Measurements from ENCODE around the gene TRAF4.
"Not testable (repeated sequence)": the region's sequence is repeated elsewhere in the genome, so short reads cannot be mapped to it uniquely, and the experiment has no call there.

Gene TRAF4

DNA sequence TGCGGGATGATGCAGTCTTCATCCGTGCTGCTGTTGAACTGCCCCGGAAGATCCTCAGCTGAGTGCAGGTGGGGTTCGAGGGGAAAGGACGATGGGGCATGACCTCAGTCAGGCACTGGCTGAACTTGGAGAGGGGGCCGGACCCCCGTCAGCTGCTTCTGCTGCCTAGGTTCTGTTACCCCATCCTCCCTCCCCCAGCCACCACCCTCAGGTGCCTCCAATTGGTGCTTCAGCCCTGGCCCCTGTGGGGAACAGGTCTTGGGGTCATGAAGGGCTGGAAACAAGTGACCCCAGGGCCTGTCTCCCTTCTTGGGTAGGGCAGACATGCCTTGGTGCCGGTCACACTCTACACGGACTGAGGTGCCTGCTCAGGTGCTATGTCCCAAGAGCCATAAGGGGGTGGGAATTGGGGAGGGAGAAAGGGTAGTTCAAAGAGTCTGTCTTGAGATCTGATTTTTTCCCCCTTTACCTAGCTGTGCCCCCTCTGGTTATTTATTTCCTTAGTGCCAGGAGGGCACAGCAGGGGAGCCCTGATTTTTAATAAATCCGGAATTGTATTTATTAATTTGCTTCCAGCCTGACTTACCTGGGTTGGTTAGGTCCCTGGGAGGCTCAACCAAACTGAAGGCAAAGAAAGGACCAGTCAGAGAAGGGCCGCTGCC is 5.8 kb downstream of the TRAF4 start:
- DNase-seq, result no peak

DNA sequence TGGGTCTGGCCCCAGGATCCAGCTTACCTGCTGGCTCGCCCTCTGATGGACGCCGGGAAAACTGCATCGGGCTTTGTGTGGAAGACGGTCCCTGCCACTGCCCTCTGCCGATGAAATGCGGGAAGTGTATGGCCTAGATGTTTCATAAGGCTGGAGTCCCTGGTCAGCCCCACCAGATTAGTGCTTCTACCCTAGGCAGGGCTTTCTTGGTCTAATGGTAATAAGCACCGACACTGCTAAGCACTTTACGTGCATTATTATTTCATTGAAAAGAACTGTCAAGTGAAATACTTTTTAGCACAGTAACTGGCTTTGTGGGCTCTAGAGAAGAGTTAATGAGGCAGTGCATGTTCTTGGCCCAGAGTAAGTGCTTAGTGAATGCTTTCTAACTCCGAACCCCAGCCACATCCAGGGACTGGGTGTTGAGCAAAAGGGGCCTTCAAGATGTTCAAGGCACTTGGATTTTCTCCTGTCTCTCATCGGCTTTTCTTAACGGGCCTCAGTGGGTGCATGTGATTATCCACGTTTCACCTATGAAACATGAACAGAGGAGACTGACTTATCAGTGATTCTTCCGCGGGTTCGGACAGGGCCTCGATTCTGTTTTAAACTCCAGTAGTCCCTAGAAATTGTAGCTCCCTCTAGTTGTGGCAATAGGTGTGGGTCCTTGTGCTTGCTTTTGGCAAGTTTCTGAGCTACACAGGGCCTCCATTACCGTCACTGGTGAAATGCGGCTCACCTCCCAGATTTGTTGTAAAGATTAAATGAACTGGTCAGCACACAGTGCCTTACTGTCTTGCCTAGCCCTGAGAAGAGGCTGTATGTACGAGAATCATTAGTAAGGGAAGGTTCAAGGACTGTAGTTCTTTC is 6.6 kb downstream of the TRAF4 start:
- DNase-seq, result peak; percentile 95

DNA sequence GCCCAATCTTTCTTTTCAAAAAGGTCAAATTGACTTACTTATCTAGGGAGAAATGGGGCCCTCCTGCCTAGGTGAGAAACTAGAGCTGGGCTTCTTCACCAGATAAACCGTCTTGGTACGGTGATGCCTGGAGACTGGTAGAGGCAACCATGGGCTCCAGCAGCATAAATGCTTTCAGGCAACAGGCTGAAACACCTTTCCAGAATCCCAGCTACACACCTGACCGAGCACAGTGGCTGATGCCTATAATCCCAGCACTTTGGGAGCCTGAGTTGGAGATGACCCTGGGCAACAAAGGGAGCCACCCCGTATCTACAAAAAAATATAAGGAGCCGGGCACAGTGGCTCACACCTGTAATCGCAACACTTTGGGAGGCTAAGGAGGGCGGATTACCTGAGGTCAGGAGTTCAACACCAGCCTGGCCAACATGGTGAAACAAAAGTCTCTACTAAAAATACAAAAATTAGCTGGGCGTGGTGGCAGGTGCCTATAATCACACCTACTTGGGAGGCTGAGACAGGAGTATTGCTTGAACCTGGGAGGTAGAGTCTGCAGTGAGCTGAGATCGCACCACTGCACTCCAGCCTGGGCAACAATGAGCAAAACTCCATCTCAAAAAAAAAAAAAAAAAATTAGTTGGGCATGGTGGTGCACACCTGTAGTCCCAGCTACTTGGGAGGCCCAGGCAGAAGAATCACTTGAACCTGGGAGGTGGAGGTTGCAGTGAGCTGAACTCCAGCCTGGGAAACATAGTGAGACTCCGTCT is 8.0 kb downstream of the TRAF4 start:
- DNase-seq, result no peak

DNA sequence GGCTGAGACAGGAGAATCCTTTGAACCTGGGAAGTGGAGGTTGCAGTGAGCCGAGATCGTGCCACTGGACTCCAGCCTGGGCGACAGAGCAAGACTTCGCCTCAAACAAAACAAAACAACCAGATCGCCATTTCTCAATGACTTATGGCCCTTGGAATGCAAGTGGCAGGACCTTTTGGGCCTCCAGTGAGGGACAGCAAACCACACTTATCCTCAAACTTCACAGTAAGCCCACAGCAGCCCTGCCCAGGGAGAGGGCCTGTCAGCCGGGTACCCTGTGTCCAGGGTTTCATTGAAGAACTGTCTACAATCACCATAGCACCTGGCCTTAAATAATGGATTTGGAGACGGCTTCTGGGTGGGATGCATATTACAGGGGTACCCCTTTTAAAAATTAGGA is 11.7 kb downstream of the TRAF4 start:
- peak; percentile 35 for DNase-seq

DNA sequence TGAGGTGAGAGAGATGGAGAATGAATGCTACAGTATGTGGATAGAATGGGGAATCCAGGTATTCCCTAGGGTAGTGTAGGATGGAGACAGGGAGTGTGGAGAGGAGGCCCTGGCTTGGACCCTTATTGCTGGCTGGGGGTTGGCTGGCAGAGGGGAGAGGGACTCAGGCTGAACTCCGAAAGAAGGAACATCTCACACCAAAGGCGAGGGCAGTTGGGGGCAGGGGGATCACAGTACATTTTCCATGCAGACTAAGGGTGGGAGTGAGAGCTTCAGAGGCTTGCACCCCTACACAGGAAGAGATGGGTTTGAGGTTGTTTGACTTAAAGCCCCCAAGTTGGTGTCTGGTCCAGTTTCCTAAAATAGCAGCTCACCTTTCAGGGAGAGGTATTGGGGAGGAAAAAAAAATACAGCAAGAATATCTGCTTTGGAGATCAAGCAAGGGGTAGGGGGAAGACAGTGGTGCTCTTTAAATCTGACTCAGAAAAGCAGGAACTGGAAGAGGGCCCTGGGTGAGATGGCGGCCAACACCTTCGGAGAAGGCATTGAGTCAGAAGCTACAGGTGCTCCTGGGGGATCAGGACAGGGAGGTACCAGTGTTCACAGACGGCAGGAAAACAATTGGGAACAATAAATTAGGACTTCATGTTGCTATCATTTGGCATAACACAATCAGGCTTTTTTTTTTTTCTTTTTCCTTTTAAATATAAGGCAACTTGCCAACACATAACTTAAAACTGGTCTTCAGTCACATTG is 12.4 kb downstream of the TRAF4 start:
- DNase-seq, result no peak

DNA sequence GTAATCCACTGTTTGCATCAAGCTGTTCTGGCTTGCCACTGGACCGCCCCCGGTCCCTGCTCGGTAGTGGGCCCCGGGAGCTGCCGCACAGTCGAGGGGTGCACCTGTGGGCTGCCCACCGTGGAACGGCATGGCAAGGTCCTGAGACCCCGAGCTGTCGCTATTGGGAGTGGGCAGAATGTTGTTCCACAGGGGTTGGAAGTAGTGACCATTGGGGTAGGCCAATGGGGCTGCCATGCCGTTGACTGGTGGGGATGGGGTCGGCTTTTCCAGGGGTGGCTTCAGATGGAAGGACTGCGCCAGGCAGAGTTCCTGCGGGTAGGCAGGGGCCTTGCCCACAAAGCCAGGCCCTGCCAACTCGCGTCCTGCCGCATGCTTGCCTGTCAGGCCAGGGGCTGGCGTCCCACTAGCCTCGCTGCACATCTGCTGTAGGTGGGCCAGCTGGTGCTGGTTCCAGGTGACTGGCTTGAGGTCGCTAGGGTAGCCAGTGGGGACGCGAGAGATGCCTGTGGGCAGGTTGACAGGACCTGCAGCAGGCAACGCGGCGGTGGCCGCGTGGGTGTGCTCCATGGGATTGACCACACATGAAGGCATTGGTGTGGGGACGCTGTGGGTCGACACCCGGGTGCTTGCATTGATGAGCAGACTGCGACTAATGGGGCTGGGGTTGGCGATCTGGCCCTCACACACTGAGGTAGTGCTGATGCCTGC is 14.8 kb downstream of the TRAF4 start:
- DNase-seq, result no peak

DNA sequence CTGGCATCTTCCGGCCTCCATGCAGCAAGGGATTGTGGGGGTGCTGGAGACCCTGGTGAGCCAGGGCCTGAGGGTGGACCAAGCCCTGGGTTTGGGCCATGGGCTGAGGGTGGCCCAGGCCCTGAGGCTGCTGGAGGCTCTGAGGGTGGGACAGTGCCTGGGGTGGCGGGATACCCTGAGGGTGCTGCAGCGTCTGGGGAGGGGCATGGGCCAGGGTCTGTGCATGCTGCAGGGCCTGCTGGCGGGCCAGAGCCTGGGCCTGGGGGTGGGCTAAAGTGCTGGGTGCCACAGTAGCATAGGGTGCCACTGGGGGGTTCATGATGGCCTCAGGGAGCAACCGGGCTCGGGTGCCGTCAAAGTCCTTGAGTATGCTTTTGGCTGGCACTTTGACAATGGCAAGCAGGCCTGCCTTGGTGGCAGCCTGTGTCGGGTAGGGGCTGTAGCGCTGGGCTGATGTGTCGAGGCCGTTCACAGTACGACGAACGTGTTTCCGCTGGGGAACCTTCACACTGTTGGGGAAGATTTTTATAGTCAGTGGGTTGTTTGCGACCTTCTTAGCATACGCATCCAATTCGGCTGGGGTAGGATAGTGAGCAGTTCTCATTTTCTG is 15.6 kb downstream of the TRAF4 start:
- DNase-seq, result no peak

DNA sequence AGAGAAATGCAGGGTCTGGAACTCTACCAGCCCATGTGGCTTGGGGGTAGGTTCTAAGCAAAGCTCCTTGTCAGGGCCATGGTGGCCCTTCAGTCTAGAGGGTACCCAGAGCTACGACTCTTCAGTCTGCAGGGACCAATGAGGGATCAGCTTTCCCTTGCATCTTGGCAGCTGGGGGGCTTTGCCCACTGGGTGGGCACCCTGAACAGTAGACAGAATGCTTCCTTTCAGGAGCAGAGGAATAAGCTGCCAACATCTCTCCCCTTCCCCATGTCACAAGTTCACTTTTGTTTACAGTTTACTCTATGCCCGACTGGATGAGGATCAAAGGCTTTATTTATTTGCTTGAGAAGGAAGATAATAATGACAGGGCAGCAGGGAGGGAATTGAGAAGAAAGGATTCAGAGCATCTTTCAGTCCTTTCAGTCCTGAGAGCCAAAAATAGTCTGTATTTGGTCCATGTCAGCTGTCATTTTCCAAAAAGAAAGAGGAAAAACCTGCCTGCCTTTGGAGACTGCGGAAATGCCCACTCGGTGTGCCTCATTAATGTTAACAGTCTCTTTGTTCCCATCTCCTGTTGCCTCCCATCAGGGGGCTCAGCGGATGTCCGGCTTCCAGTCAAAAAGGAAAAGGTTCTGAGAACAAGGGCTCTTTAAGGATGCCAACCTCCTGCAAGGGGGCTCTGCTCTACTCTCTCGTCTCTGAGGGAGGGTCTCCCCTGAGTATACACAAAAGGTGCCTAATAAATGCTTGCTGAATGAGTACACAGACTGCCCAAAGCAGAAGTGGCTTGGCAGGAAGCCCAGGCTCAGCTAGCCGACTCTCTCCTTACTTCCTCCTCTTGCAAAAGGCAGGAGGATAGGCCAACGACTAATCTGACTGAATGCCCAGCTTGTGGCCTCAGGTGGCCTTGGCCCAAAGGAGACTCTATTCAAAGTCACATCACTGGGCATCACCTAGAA is 17.1 kb downstream of the TRAF4 start:
- no peak for DNase-seq

DNA sequence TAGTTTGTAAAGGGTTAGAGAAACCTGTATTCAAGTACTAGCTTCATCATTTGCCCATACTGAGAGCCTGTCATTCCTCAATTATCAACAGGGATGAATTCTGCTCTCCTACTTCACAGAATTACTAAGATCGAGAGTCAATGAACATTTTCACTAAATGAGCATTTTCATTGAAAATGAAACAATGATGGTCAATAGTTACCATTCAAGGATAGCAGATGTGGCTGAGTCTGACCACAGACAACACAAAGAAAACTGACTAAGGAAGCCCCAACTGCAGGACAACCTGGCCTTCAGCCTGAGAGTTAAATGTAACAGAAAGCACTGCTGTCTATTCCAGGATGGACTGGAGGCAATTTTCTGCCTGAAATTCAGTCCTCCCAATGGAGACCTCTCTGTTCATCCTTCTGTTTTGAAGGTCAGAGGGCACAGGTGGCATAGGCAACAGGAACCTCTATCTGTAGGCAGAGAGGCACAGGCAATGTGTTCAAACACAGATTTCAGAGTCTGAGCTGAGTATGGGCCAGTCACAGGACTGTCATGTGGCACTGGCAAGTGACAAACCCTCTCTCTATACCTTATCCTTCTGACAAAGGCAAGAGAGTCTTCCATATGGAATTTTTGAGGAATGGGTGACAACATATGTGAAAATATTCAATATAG is 19.5 kb downstream of the TRAF4 start:
- no peak for DNase-seq

DNA sequence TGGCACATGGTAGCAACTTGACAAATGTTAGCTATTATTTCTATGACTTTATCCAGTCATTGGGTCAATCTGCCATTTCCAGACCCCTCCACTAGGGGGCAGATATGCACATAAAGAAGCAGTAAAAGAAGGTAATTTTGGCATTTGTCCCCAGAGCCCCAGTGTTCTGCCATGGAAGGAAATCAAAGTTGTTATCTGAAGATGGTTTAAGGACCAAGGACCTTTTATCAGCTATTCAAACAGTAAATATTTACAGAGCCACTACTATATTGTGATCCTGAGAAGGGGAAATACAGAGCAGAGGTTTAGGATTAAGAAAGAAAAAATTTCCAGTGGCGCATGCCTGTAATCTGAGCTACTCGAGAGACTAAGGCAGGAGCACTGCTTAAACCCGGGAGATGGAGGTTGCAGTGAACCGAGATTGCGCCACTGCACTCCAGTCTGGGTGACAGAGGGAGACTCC is 20.0 kb downstream of the TRAF4 start:
- DNase-seq, result peak; percentile 77

DNA sequence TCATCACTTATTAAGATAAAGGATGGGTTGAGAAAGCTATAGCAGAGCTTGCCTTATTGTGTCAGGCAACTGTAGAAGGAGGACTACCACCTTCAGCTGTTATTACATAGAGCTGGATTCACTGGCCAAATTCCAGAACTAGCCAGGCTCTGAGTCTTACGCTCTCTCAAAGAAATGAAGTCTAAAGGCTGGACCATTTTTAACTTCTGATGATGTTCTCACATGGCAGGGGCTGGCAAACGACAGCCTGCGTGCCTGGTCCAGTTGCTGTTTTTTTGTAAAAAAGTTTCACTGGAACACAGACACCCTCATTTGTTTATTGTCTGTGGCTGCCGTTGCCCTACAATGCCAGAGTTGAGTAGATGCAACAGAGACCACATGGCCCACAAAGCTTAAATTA is 21.2 kb downstream of the TRAF4 start:
- no peak for DNase-seq

DNA sequence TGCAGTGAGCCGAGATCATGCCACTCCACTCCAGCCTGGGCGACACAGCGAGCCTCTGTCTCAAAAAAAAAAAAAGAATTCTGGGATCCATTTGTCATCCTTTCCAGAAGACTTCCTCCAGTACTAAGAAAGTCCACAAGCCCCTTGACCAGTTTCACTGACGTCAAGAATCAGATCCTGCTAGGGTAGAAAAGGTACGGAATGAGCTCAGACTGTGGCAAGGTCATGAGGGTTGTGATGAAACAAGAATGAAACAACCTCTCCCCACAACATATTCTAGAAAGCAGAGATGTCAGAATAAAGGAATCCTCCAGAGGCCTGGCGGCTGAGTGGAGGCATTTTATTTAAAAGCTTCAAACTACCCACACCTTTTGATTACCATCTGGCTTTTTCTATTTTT is 29.9 kb downstream of the TRAF4 start:
- DNase-seq, result no peak

DNA sequence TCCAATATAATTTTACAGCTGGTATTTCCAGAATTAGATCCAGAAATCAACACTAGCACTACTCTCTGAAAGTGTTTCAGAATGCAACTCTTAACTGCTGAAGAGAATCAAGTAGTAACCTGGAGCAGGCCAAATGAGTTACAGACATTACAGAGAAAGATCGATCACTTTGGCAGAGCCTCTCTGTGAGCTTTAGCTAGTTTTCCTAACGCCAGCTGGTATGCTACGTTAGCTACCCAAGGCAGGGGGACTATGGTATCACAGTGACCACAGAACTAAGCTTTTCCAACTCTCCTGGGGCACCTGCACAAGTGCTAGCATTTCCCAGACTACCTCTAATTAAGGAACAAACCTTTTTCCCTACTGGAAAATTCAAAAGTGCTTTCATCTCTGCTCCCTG is 30.4 kb downstream of the TRAF4 start:
- DNase-seq, result no peak

DNA sequence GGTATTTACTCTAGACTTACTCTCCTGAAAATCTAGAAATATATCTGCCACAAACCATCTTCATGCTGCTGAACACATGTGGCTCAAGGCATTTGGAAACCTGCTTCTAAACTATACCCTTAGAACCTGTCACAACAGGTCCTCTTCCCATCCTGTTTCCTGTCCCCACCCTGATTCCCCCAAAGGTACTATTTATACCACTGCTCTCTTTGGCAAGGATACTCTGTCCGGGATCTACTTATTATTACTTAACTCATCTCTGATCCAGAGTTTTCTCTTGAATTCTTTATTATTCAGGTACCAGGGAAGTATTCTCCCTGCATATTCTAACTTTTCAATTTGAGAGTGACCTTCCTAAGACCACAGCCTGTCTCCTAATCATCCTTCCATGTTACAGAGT is 33.4 kb downstream of the TRAF4 start:
- DNase-seq, result no peak

DNA sequence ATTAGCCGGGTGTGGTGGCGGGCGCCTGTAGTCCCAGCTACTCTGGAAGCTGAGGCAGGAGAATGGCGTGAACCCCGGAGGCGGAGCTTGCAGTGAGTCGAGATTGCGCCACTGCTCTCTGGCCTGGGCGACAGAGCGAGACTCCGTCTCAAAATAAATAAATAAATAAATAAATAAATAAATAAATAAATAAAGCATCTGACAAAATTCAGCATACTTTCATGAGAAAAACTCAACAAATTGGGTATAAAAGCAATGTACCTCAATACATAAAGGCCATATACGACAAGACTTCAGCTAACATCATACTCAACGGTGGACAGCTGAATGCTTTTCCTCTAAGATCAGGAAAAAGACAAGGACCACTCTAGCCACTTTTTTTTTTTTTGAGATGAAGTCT is 35.8 kb downstream of the TRAF4 start:
- DNase-seq, result not testable (repeated sequence)

DNA sequence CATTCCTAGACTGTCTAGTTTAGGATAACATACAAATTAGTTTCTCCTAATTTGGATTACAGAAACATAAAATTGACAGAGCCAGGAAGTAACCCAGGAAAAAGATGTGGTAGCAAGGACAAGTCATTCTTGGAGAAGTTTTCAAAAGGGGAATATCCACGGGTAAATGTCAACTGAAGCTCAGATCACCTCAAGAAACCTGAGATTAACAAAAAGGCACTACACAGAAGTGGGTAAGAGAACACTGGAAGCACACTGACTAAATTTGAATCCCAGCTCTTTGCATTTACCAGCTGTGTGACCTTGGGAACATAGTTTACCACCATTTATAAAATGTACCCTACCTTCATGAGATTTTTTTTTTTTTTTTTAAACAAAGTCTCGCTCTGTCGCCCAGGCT is 39.4 kb downstream of the TRAF4 start:
- DNase-seq, result no peak

DNA sequence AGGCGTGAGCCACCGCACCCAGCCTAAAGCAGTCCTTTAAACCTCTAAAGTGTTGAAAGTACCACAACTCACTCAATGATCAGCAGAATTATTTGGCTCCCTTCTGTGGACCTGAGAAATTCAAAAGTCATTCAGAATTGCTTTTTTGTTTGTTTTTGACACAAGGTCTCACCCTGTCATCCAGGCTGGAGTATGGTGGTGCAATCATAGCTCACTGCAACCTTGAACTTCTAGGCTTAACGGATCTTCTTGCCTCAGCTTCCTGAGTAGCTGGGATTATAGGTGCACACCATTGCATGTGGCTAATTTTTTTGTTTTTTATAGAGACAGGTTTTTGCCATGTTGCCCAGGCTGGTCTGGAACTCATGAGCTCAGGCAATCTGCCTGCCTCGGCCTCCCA is 44.3 kb downstream of the TRAF4 start:
- DNase-seq, result no peak

DNA sequence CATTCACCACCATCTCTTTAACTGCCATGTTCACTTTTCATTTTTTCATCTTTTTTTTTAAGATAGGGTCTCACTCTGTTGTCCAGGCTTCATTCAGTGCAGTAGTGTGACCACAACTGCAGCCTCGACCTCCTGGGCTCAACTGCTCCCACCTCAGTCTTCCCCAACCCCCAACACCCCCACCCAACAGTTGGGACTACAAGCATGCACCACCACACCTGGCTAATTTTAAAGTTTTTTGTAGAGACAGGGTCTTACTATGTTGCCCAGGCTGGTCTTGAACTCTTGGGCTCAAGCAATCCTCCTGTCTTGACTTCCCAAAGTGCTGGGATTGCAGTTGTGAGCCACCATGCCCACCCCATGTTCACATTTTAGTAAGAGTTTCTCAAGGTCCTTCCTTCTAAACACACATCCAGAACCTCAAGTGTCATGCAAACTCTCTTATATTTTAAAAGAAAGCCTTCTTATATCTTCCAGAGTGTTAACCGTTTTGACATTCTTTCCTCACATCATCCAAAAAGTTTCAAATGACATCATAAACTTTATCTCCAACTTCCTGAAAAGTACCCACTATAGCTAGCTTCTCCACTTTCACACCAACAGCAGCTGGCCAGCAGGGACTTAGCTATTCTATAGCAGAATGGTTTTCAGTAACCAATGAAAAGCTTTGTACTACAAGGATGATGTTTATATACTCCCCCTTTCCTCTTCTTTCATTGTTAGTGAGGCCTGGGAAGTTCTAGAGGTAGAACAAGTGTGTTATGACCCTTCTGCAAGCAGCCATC is 49.3 kb downstream of the TRAF4 start:
- DNase-seq, result no peak

DNA sequence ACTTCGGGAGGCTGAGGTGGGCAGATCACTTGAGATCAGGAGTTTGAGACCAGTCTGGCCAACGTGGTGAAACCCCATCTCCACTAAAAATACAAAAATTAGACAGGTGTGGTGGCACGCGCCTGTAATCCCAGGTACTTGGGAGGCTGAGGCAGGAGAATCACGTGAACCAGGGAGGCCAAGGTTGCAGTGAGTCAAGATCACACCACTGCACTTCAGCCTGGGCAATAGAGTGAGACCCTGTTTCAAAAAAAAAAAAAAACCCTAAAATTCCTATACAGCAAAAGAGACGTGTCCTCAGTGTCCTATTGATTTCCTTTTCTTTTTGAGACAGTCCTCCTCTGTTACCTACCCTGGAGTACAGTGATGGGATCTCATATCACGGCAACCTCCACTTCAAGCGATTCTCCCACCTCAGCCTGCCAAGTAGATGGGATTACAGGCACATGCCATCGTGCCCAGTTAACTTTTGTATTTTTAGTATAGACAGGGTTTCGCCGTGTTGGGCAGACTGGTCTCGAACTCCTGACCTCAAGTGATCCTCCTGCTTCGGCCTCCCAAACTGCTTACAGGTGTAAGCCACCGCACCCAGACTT is 51.1 kb downstream of the TRAF4 start:
- DNase-seq, result not testable (repeated sequence)

Data from kidney glomerular epithelial cell (primary cell).